Large intestine (tissue), 3 donors: ENCODE data around the gene PADI2. TPM values are rescaled to one million over a fixed set of nuclear protein-coding genes. Genes with fewer than 3 reads are reported as not detected.

Source experiments
- DNase-seq, 2 donors: peaks; one replicate each; pipeline versions ENCODE4 v3.0.0 to v3.0.0-alpha.2; 2013
- H3K27ac ChIP-seq: one replicate; pipeline ENCODE4 v1.5.1; 2013; ENCODE audit warnings: low read length
- H3K27me3 ChIP-seq: 2 replicates; pipeline ENCODE4 v1.6.1; 2013; ENCODE audit warnings: low read length; ENCODE audit not compliant: control insufficient read depth, insufficient read depth
- H3K36me3 ChIP-seq: 2 replicates; pipeline ENCODE4 v1.6.1; 2013; ENCODE audit warnings: low read length; ENCODE audit not compliant: control insufficient read depth, insufficient read depth
- H3K4me1 ChIP-seq: one replicate; pipeline ENCODE4 v1.6.1; 2013; ENCODE audit warnings: low read length; ENCODE audit not compliant: control insufficient read depth, insufficient read depth
- H3K4me3 ChIP-seq: one replicate; pipeline ENCODE4 v1.5.1; 2013; ENCODE audit warnings: low read length
- H3K9me3 ChIP-seq: one replicate; pipeline ENCODE4 v1.6.1; 2013; ENCODE audit warnings: mild to moderate bottlenecking, low read depth, low read length, moderate library complexity; ENCODE audit not compliant: control insufficient read depth
- WGBS: methylation state at CpG from one replicate; pipeline ENCODE4 v1.1.5; 2013; ENCODE audit warnings: low lambda C conversion rate; ENCODE audit not compliant: insufficient coverage; 5-methylcytosine and 5-hydroxymethylcytosine counted together
- polyA plus RNA-seq: library from polyadenylated mRNA; unstranded; fragments of 120-200 nt; gene quantifications from one replicate; pipeline ENCODE4 v1.2.1, GENCODE V29; 2013

PADI2 gene
- polyA plus RNA-seq, 1 donor, result 19.3 TPM

DNA sequence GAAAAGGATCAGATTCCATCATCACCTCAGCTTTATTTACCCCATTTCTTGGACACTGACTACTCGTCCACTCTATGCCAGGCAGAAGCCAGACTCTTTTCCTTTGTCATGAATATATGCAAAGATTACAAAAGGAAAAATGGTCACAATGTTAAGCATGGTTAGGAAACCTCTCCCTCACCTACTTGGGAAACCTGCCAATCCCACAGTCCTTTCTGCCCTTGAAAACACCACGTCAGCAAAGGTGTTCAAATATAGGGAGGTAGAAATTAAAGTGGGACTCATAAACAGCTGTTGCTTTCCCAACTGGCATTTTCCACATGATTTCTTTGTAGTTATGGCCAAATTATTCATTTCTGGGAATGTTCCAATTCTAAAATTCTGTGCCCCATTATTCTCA lies 91.4 kb downstream of the PADI2 start:
- no peak overlapping the region for H3K27ac ChIP-seq
- no peak overlapping the region for H3K4me3 ChIP-seq
- H3K27me3 ChIP-seq, result no peaks in the 10 kb centered on the region
- H3K4me1 ChIP-seq, result no peaks in the 10 kb centered on the region
- peaks cover 86% of the 10 kb centered on the region for H3K36me3 ChIP-seq
- no peaks in the 10 kb centered on the region for H3K9me3 ChIP-seq
- no peak for DNase-seq
- WGBS, result no CpG with 5 or more reads among the region's 2 CpGs

DNA sequence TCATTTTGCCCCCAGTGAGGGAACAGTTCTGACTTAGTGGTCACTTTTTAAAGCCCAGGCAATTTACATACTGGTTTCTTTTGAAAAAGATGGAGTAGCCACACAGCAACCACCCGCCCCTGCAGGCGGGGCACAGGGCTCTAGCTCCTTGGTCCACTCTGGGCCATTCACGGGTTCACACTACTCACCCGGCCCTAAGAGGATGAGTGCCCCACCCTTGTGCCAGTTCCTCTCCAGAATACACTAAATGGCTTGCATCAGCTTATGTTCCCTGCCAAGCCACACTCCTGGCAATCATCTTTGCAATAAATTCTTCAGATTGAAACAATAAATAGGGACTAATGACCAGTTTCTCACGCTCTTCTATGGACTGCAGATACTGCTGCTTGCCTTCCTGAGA lies 91.8 kb downstream of the PADI2 start:
- Histone ChIP-seq H3K4me3 (no peak overlapping the region), H3K27ac (no peak overlapping the region), H3K4me1 (no peaks in the 10 kb centered on the region), H3K9me3 (no peaks in the 10 kb centered on the region), H3K36me3 (peaks cover 86% of the 10 kb centered on the region), H3K27me3 (no peaks in the 10 kb centered on the region)
- WGBS, result no CpG with 5 or more reads among the region's 5 CpGs
- no peak for DNase-seq

DNA sequence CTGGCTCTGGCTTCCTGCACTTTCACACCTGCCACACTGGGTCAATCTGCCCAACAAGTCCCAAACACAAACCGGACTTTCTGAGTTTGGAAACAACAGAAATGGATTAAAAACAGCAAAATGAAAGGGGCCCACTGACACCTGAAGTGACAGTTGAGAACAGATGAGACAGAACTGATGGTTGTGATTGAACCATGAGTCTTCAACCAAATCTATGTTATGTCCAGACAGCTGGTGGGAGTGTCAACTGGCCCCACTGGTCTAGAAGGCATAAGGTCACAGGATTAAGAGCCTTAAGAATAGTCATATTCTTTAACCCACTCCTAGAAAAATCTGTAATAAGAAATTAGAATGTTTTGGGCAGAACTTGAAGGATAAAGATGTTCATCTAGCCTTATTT lies 94.5 kb downstream of the PADI2 start:
- H3K4me1 ChIP-seq, result no peaks in the 10 kb centered on the region
- WGBS, result no CpG with 5 or more reads among the region's 1 CpG
- H3K4me3 ChIP-seq, result no peak overlapping the region
- DNase-seq, result no peak
- no peaks in the 10 kb centered on the region for H3K9me3 ChIP-seq
- H3K27ac ChIP-seq, result no peak overlapping the region
- no peaks in the 10 kb centered on the region for H3K27me3 ChIP-seq
- H3K36me3 ChIP-seq, result peaks cover 93% of the 10 kb centered on the region

DNA sequence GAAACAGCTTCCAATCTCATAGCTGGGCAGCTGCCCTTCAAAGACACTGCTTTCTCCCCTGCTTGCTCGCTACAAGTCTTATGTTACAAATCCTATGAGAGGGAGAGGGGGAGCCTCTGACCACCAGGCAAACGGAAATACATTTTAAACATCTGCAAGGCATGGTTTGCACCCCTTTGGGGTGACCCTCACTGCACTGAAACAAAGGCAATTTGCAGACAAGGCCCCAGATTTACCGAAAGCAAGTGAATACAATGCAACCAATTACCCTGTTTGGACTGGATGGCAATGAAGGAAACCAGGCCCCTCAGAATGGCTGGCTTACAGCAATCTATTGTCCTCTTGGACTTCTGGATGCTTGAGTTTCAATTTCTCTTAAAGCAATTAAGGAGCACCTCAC lies 95.7 kb downstream of the PADI2 start:
- Histone ChIP-seq H3K4me1 (no peaks in the 10 kb centered on the region), H3K36me3 (peaks cover 94% of the 10 kb centered on the region), H3K9me3 (no peaks in the 10 kb centered on the region), H3K27me3 (no peaks in the 10 kb centered on the region), H3K4me3 (no peak overlapping the region), H3K27ac (no peak overlapping the region)
- DNase-seq, result no peak
- no CpG with 5 or more reads among the region's 3 CpGs for WGBS

DNA sequence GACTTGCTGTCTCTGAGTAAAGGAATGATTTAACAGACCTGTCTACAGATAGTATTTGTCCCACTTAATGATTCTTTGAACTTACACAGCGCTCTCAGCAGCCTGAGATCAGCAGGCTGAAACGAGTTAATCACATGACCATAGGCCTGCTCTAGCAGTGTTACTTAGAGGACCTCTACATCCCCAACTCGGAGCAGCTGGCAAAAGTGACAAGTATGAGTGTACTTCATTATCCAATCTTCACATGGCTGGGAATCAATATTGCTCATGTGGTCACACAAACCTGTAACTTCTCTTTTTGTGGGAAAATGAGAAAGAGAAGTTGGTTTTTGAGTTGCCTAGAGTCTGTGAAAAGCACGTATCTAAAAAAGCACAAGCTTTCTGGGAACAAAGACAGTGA lies 96.1 kb downstream of the PADI2 start:
- no peaks in the 10 kb centered on the region for H3K9me3 ChIP-seq
- no peak overlapping the region for H3K4me3 ChIP-seq
- H3K4me1 ChIP-seq, result no peaks in the 10 kb centered on the region
- no CpG with 5 or more reads among the region's 4 CpGs for WGBS
- H3K27ac ChIP-seq, result no peak overlapping the region
- peaks cover 94% of the 10 kb centered on the region for H3K36me3 ChIP-seq
- no peak for DNase-seq
- no peaks in the 10 kb centered on the region for H3K27me3 ChIP-seq

DNA sequence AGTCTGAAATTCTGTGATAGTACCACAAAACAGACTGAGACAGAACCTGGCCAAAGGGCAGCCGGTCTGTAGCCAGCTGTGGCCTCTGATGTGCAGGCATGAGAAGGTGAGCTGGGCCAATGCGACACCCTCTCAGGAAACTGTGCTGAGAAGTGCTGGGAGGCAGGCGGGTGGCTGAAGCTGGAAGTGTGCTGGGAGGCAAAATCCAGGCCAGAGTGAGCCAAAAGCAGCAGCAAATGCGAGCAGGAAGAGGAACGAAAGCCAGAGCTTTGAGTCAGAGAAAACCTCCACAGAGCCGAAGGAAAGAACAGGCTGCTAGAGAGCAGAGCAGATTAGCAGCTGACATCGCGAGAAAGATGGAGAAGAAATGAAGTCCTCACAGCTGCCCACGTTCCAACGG lies 97.4 kb downstream of the PADI2 start:
- DNase-seq, result no peak
- no peaks in the 10 kb centered on the region for H3K9me3 ChIP-seq
- H3K4me3 ChIP-seq, result no peak overlapping the region
- peaks cover 84% of the 10 kb centered on the region for H3K36me3 ChIP-seq
- WGBS, result 100% methylated on average over 1 of the region's 10 CpGs
- no peaks in the 10 kb centered on the region for H3K4me1 ChIP-seq
- H3K27me3 ChIP-seq, result no peaks in the 10 kb centered on the region
- H3K27ac ChIP-seq, result no peak overlapping the region

DNA sequence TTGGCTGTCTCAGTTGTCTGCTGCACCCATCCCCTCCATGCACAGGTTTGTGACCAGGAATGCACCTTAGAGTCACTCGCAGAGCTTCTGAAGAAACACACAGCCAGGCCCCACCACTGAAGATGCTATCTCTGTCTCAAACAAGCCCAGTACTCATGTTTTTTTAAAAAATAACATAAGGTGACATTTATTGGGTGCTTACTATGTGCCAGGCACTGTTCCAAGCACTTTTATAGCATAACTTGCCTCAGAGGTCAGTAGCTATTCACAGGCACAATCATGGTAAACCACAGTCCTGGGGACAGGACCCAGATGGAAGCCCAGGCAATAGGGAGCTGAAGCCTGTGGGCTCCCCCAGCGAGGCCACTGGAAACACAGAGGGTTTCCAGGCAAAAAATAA lies 98.7 kb downstream of the PADI2 start:
- Histone ChIP-seq H3K4me3 (no peak overlapping the region), H3K27ac (no peak overlapping the region), H3K27me3 (no peaks in the 10 kb centered on the region), H3K36me3 (peaks cover 73% of the 10 kb centered on the region), H3K4me1 (peaks cover 5% of the 10 kb centered on the region), H3K9me3 (no peaks in the 10 kb centered on the region)
- no CpG with 5 or more reads among the region's 2 CpGs for WGBS
- no peak for DNase-seq

DNA sequence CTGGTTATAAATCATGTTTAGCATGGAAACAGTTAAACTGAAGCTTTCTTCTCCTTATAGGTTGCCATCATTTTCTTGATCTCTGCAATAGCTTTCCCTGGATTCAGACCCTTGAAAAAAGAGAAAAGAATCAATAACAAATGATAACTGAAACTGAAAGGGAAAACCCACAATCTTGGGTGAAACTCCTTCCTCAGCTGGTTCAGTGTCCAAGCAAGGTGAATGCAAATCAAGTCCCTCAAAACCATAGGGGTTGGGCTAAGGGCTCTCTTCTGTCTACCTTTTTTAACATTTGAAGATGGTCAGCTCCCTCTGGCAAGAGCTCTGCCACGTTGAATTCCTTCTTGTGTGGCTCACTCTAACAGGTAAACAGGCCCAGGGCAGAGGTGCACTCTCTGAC lies 100.4 kb downstream of the PADI2 start:
- Histone ChIP-seq H3K27ac (no peak overlapping the region), H3K9me3 (no peaks in the 10 kb centered on the region), H3K36me3 (peaks cover 57% of the 10 kb centered on the region), H3K4me1 (peaks cover 5% of the 10 kb centered on the region), H3K27me3 (no peaks in the 10 kb centered on the region), H3K4me3 (no peak overlapping the region)
- no CpG with 5 or more reads among the region's 1 CpG for WGBS
- no peak for DNase-seq

DNA sequence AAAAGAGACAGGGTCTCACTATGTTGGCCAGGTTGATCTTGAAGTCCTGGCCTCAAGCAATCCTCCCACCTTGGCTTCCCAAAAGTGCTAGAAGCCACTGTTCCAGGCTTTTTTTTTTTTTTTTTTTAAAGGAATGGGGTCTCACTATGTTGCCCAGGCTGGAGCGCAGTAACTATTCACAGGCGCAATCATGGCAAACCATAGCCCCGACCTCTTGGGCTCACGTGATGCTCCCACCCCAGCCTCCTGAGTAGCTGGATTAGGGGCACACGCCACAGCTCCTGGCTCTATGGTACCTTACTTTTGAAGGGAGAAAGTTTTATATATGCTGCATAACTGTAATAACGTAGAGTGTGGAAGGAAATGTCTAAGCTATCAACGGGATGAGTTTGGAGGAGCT lies 101.8 kb downstream of the PADI2 start:
- H3K4me3 ChIP-seq, result no peak overlapping the region
- WGBS, result no CpG with 5 or more reads among the region's 7 CpGs
- H3K27ac ChIP-seq, result no peak overlapping the region
- H3K36me3 ChIP-seq, result peaks cover 43% of the 10 kb centered on the region
- H3K27me3 ChIP-seq, result no peaks in the 10 kb centered on the region
- no peak for DNase-seq
- peaks cover 5% of the 10 kb centered on the region for H3K4me1 ChIP-seq
- no peaks in the 10 kb centered on the region for H3K9me3 ChIP-seq

Other genes with a start within 250 kb of the PADI2 start
- 3.2 TPM for gene RNU1-2, start 223.5 kb downstream of the PADI2 start, polyA plus RNA-seq
- 24.8 TPM for gene CROCC, start 197.5 kb downstream of the PADI2 start, polyA plus RNA-seq
- 121 TPM for gene MFAP2, start 138.8 kb downstream of the PADI2 start, polyA plus RNA-seq
- 20.6 TPM for gene ATP13A2, start 107.5 kb downstream of the PADI2 start, polyA plus RNA-seq
- 122 TPM for gene SDHB, start 65.4 kb downstream of the PADI2 start, polyA plus RNA-seq
- not detected for gene PADI1, start 85.7 kb upstream of the PADI2 start, polyA plus RNA-seq
- gene PADI3, start 129.6 kb upstream of the PADI2 start, polyA plus RNA-seq, result not detected
- gene PADI4, start 188.7 kb upstream of the PADI2 start, polyA plus RNA-seq, result 0.10 TPM